ENCODE data around the gene ZDHHC13. TPM values are rescaled to one million over a fixed set of nuclear protein-coding genes. Genes with fewer than 3 reads are reported as not detected.

ZDHHC13 gene
- polyA plus RNA-seq, 2 donors: 44.3 to 50.1 TPM

DNA sequence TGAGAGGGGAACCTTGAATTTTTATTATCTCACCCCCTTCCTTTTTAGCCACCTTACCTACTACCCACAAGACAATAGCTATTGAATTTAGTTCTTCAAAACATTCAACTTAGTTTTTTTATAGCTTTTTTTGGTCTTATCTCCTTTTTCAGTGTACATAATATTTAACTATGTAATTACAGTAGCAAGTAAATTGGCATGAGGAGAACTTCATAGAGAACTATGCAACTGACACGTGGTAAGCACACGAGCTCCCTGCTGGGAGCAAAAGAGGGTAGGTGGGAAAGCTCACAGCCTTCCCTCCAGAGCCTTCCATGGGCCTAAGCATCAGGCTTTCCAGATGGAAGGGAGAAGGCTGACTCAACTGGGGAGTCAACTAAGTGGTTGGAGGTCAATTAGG, 22.1 kb upstream of the ZDHHC13 start:
- H3K27me3 ChIP-seq (ENCODE audit: control insufficient read depth in 1 of 2, insufficient read depth in 2 of 2, low read length in 2 of 2): no peaks in the 10 kb centered on the region
- no peaks in the 10 kb centered on the region for H3K36me3 ChIP-seq (ENCODE audit: control insufficient read depth in 2 of 2, insufficient read depth in 2 of 2, low read length in 1 of 2)
- no peaks in the 10 kb centered on the region for H3K9me3 ChIP-seq (ENCODE audit: control insufficient read depth in 2 of 2, insufficient read depth in 1 of 2, low read depth in 1 of 2, low read length in 1 of 2)
- H3K4me1 ChIP-seq (ENCODE audit: control insufficient read depth in 2 of 2, insufficient read depth in 2 of 2, low read length in 1 of 2): peaks cover 0 to 3% of the 10 kb centered on the region in 2 donors
- WGBS, 2 donors: 41 to 46% methylated on average over 2 of the region's 2 CpGs
- H3K27ac ChIP-seq (ENCODE audit: low read depth in 2 of 2, low read length in 1 of 2): no peak overlapping the region
- no peak overlapping the region for H3K4me3 ChIP-seq (ENCODE audit: low read depth in 1 of 2, low read length in 2 of 2)

GRCh38 chr11:19099093-19099492, 17.9 kb upstream of the ZDHHC13 start:
- no peaks in the 10 kb centered on the region for H3K9me3 ChIP-seq (ENCODE audit: control insufficient read depth in 2 of 2, insufficient read depth in 1 of 2, low read depth in 1 of 2, low read length in 1 of 2)
- no peaks in the 10 kb centered on the region for H3K27me3 ChIP-seq (ENCODE audit: control insufficient read depth in 1 of 2, insufficient read depth in 2 of 2, low read length in 2 of 2)
- H3K4me3 ChIP-seq (ENCODE audit: low read depth in 1 of 2, low read length in 2 of 2): no peak overlapping the region
- no peak overlapping the region for H3K27ac ChIP-seq (ENCODE audit: low read depth in 2 of 2, low read length in 1 of 2)
- peaks cover 0 to 3% of the 10 kb centered on the region in 2 donors for H3K4me1 ChIP-seq (ENCODE audit: control insufficient read depth in 2 of 2, insufficient read depth in 2 of 2, low read length in 1 of 2)
- no peaks in the 10 kb centered on the region for H3K36me3 ChIP-seq (ENCODE audit: control insufficient read depth in 2 of 2, insufficient read depth in 2 of 2, low read length in 1 of 2)
- WGBS, 2 donors: 82 to 84% methylated on average over 3 of the region's 3 CpGs

GRCh38 chr11:19100885-19101284, 16.1 kb upstream of the ZDHHC13 start:
- Histone ChIP-seq H3K27me3 (ENCODE audit: control insufficient read depth in 1 of 2, insufficient read depth in 2 of 2, low read length in 2 of 2) (no peaks in the 10 kb centered on the region), H3K36me3 (ENCODE audit: control insufficient read depth in 2 of 2, insufficient read depth in 2 of 2, low read length in 1 of 2) (no peaks in the 10 kb centered on the region), H3K4me3 (ENCODE audit: low read depth in 1 of 2, low read length in 2 of 2) (no peak overlapping the region), H3K4me1 (ENCODE audit: control insufficient read depth in 2 of 2, insufficient read depth in 2 of 2, low read length in 1 of 2) (peaks cover 0 to 3% of the 10 kb centered on the region in 2 donors), H3K9me3 (ENCODE audit: control insufficient read depth in 2 of 2, insufficient read depth in 1 of 2, low read depth in 1 of 2, low read length in 1 of 2) (no peaks in the 10 kb centered on the region), H3K27ac (ENCODE audit: low read depth in 2 of 2, low read length in 1 of 2) (no peak overlapping the region)
- WGBS, 2 donors: 85 to 87% methylated on average over 4 of the region's 4 CpGs

- H3K9me3 ChIP-seq (ENCODE audit: control insufficient read depth in 2 of 2, insufficient read depth in 1 of 2, low read depth in 1 of 2, low read length in 1 of 2): no peaks in the 10 kb centered on the region
- no peaks in the 10 kb centered on the region for H3K36me3 ChIP-seq (ENCODE audit: control insufficient read depth in 2 of 2, insufficient read depth in 2 of 2, low read length in 1 of 2)
- H3K27me3 ChIP-seq (ENCODE audit: control insufficient read depth in 1 of 2, insufficient read depth in 2 of 2, low read length in 2 of 2): no peaks in the 10 kb centered on the region
- peaks cover 0 to 3% of the 10 kb centered on the region in 2 donors for H3K4me1 ChIP-seq (ENCODE audit: control insufficient read depth in 2 of 2, insufficient read depth in 2 of 2, low read length in 1 of 2)
- 25 to 36% methylated on average over 4 of the region's 4 CpGs for WGBS, 2 donors
- no peak overlapping the region for H3K4me3 ChIP-seq (ENCODE audit: low read depth in 1 of 2, low read length in 2 of 2)
- H3K27ac ChIP-seq (ENCODE audit: low read depth in 2 of 2, low read length in 1 of 2): peak overlapping the region in 1 of 2 donors; percentile 68
Observed at GRCh38 chr11:19101796-19102520, 15.0 kb upstream of the ZDHHC13 start.

DNA sequence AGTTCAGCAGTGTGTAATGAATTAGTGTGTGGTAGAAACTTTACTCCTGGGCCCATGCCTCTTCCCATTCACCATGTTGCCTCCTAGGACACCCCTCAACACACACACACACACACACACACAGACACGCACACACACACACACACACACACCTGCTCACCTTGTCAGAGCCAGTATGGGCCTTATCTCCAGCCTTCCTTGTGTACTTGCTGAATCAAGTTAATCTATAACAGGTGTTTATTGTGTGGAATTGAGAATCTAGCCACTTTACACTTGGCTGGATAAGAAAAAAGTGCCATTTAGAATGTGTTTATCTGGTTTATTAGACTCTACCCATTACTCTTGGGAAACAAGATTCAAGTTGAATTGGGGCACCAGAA, 14.5 kb upstream of the ZDHHC13 start:
- peak overlapping the region in 1 of 2 donors; percentile 68 for H3K27ac ChIP-seq (ENCODE audit: low read depth in 2 of 2, low read length in 1 of 2)
- H3K36me3 ChIP-seq (ENCODE audit: control insufficient read depth in 2 of 2, insufficient read depth in 2 of 2, low read length in 1 of 2): no peaks in the 10 kb centered on the region
- 56 to 57% methylated on average over 1 of the region's 1 CpG for WGBS, 2 donors
- no peaks in the 10 kb centered on the region for H3K27me3 ChIP-seq (ENCODE audit: control insufficient read depth in 1 of 2, insufficient read depth in 2 of 2, low read length in 2 of 2)
- no peak overlapping the region for H3K4me3 ChIP-seq (ENCODE audit: low read depth in 1 of 2, low read length in 2 of 2)
- H3K4me1 ChIP-seq (ENCODE audit: control insufficient read depth in 2 of 2, insufficient read depth in 2 of 2, low read length in 1 of 2): peaks cover 0 to 3% of the 10 kb centered on the region in 2 donors
- H3K9me3 ChIP-seq (ENCODE audit: control insufficient read depth in 2 of 2, insufficient read depth in 1 of 2, low read depth in 1 of 2, low read length in 1 of 2): no peaks in the 10 kb centered on the region

DNA sequence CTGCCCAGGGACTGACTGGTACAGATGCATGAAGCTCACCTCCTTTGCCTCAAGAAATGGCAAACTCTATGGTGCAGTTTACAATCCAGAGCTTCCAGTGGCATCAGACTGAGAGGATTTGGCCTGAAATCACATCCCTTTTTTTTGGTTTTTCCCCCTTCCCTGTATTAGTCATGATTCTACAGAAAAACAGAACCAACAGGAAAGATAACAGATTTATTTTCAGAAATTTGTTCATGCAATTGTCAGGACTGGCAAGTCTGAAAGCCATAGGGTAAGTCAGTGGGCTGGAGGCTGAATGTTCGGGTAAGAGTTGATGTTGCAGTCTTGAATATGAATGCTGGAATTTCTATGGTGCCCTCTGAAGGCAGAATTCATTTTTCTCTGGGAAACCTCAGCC, 12.0 kb upstream of the ZDHHC13 start:
- Histone ChIP-seq H3K27me3 (ENCODE audit: control insufficient read depth in 1 of 2, insufficient read depth in 2 of 2, low read length in 2 of 2) (no peaks in the 10 kb centered on the region), H3K9me3 (ENCODE audit: control insufficient read depth in 2 of 2, insufficient read depth in 1 of 2, low read depth in 1 of 2, low read length in 1 of 2) (no peaks in the 10 kb centered on the region), H3K4me1 (ENCODE audit: control insufficient read depth in 2 of 2, insufficient read depth in 2 of 2, low read length in 1 of 2) (peaks cover 0 to 8% of the 10 kb centered on the region in 2 donors), H3K27ac (ENCODE audit: low read depth in 2 of 2, low read length in 1 of 2) (no peak overlapping the region), H3K36me3 (ENCODE audit: control insufficient read depth in 2 of 2, insufficient read depth in 2 of 2, low read length in 1 of 2) (no peaks in the 10 kb centered on the region), H3K4me3 (ENCODE audit: low read depth in 1 of 2, low read length in 2 of 2) (no peak overlapping the region)
- WGBS, 2 donors: 86 to 92% methylated on average over 1 of the region's 1 CpG

DNA sequence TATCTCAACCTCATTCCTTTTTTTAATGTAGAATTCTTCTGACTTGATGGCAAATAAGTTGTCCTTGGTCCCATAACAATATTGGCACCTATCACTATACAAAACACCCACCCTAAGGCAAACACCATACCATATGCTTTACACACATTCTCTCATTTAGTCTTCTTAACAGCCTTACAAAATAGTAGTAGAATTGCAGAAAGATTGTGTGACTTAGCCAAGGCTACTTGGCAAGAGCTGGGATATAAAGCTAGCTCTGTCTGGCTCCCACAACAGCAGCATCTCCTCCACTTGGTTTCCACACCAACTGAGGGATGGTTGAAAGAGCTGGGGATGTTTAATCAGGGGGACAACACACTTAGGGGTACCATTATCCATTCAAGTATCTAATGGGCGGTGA, 9.8 kb upstream of the ZDHHC13 start:
- Histone ChIP-seq H3K27ac (ENCODE audit: low read depth in 2 of 2, low read length in 1 of 2) (no peak overlapping the region), H3K27me3 (ENCODE audit: control insufficient read depth in 1 of 2, insufficient read depth in 2 of 2, low read length in 2 of 2) (no peaks in the 10 kb centered on the region), H3K4me3 (ENCODE audit: low read depth in 1 of 2, low read length in 2 of 2) (no peak overlapping the region), H3K9me3 (ENCODE audit: control insufficient read depth in 2 of 2, insufficient read depth in 1 of 2, low read depth in 1 of 2, low read length in 1 of 2) (no peaks in the 10 kb centered on the region), H3K4me1 (ENCODE audit: control insufficient read depth in 2 of 2, insufficient read depth in 2 of 2, low read length in 1 of 2) (peaks cover 0 to 8% of the 10 kb centered on the region in 2 donors), H3K36me3 (ENCODE audit: control insufficient read depth in 2 of 2, insufficient read depth in 2 of 2, low read length in 1 of 2) (no peaks in the 10 kb centered on the region)
- 98 to 100% methylated on average over 1 of the region's 1 CpG for WGBS, 2 donors

- H3K4me1 ChIP-seq (ENCODE audit: control insufficient read depth in 2 of 2, insufficient read depth in 2 of 2, low read length in 1 of 2): peaks cover 0 to 5% of the 10 kb centered on the region in 2 donors
- no peak overlapping the region for H3K4me3 ChIP-seq (ENCODE audit: low read depth in 1 of 2, low read length in 2 of 2)
- H3K27me3 ChIP-seq (ENCODE audit: control insufficient read depth in 1 of 2, insufficient read depth in 2 of 2, low read length in 2 of 2): no peaks in the 10 kb centered on the region
- no peaks in the 10 kb centered on the region for H3K36me3 ChIP-seq (ENCODE audit: control insufficient read depth in 2 of 2, insufficient read depth in 2 of 2, low read length in 1 of 2)
- H3K9me3 ChIP-seq (ENCODE audit: control insufficient read depth in 2 of 2, insufficient read depth in 1 of 2, low read depth in 1 of 2, low read length in 1 of 2): no peaks in the 10 kb centered on the region
- 66 to 82% methylated on average over 3 of the region's 3 CpGs for WGBS, 2 donors
- H3K27ac ChIP-seq (ENCODE audit: low read depth in 2 of 2, low read length in 1 of 2): no peak overlapping the region
Observed at GRCh38 chr11:19110295-19110694, 6.7 kb upstream of the ZDHHC13 start.

- Histone ChIP-seq H3K4me1 (ENCODE audit: control insufficient read depth in 2 of 2, insufficient read depth in 2 of 2, low read length in 1 of 2) (peaks cover 0 to 5% of the 10 kb centered on the region in 2 donors), H3K4me3 (ENCODE audit: low read depth in 1 of 2, low read length in 2 of 2) (no peak overlapping the region), H3K27me3 (ENCODE audit: control insufficient read depth in 1 of 2, insufficient read depth in 2 of 2, low read length in 2 of 2) (no peaks in the 10 kb centered on the region), H3K36me3 (ENCODE audit: control insufficient read depth in 2 of 2, insufficient read depth in 2 of 2, low read length in 1 of 2) (no peaks in the 10 kb centered on the region), H3K9me3 (ENCODE audit: control insufficient read depth in 2 of 2, insufficient read depth in 1 of 2, low read depth in 1 of 2, low read length in 1 of 2) (no peaks in the 10 kb centered on the region), H3K27ac (ENCODE audit: low read depth in 2 of 2, low read length in 1 of 2) (no peak overlapping the region)
Observed at GRCh38 chr11:19111809-19112208, 5.2 kb upstream of the ZDHHC13 start.

- H3K4me3 ChIP-seq (ENCODE audit: low read depth in 1 of 2, low read length in 2 of 2): peak overlapping the region; percentile 77 to 83
- 31 to 32% methylated on average over 16 of the region's 16 CpGs for WGBS, 2 donors
- no peaks in the 10 kb centered on the region for H3K9me3 ChIP-seq (ENCODE audit: control insufficient read depth in 2 of 2, insufficient read depth in 1 of 2, low read depth in 1 of 2, low read length in 1 of 2)
- no peaks in the 10 kb centered on the region for H3K27me3 ChIP-seq (ENCODE audit: control insufficient read depth in 1 of 2, insufficient read depth in 2 of 2, low read length in 2 of 2)
- H3K27ac ChIP-seq (ENCODE audit: low read depth in 2 of 2, low read length in 1 of 2): peak overlapping the region; percentile 88 to 97
- H3K4me1 ChIP-seq (ENCODE audit: control insufficient read depth in 2 of 2, insufficient read depth in 2 of 2, low read length in 1 of 2): no peaks in the 10 kb centered on the region
- no peaks in the 10 kb centered on the region for H3K36me3 ChIP-seq (ENCODE audit: control insufficient read depth in 2 of 2, insufficient read depth in 2 of 2, low read length in 1 of 2)
Observed at GRCh38 chr11:19116276-19116970, 545 bp upstream of the ZDHHC13 start.

Measured in esophagus (tissue), 2 donors.